GM20000 (cell line): Measurements from ENCODE around the gene PLSCR2.
"Not testable (repeated sequence)": the region's sequence is repeated elsewhere in the genome, so short reads cannot be mapped to it uniquely, and the experiment has no call there.

ENCODE experiments used
- DNase-seq: peaks from one replicate; pipeline ENCODE4 v3.0.0; 2012; ENCODE audit warnings: low spot score
- TF ChIP-seq, protein P1 (sequence below): IDR thresholded peaks from 2 replicates; pipeline ENCODE4 v1.5.1; 2012; ENCODE audit warnings: mild to moderate bottlenecking, control low read depth; ENCODE audit errors: extremely low read depth, missing control alignments

The PLSCR2 gene

DNA sequence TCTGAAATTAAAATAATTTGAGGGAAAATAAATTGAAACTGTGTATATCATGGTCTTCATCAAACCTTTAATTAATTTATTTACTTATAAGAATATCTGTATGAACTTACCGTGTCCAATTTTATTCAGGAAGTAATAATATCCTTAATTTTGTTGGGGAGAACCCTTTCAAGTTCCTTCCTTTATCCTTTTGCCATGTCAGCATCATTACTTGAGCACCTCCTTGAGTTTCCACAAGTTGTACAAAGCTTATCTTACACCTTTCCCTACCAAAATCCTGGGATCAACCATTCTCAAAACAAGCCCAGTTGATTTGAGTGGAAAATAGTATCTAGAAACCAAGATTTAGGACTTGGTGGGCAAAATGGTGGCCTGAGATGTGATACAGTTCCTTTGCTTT is 37.3 kb downstream of the PLSCR2 start:
- TF ChIP-seq, protein P1, sequence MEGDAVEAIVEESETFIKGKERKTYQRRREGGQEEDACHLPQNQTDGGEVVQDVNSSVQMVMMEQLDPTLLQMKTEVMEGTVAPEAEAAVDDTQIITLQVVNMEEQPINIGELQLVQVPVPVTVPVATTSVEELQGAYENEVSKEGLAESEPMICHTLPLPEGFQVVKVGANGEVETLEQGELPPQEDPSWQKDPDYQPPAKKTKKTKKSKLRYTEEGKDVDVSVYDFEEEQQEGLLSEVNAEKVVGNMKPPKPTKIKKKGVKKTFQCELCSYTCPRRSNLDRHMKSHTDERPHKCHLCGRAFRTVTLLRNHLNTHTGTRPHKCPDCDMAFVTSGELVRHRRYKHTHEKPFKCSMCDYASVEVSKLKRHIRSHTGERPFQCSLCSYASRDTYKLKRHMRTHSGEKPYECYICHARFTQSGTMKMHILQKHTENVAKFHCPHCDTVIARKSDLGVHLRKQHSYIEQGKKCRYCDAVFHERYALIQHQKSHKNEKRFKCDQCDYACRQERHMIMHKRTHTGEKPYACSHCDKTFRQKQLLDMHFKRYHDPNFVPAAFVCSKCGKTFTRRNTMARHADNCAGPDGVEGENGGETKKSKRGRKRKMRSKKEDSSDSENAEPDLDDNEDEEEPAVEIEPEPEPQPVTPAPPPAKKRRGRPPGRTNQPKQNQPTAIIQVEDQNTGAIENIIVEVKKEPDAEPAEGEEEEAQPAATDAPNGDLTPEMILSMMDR, result no peak
- no peak for DNase-seq

DNA sequence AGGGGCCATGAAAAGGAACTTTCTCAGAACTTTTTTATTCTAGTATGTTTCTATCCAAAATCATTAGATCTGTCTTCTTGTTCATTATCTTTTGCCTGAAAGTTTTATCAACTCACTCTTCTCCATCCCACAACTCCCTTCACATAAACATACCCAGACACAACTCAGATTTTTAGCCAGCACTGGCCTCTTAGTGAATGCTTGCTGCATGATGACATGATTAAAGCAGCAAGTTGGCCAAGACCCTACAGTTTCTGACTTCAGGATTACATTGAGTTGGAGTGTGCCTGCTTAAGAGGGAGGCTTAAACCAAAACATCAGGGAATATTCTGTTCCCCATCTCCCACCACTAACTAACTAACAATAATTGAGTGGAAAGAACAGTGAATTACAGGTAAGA is 38.1 kb downstream of the PLSCR2 start:
- TF ChIP-seq, protein P1, result no peak
- no peak for DNase-seq

- no peak for DNase-seq
- TF ChIP-seq, protein P1, result no peak
These were observed 44.0 kb downstream of the PLSCR2 start for GRCh38 chr3:146425341-146425740.

DNA sequence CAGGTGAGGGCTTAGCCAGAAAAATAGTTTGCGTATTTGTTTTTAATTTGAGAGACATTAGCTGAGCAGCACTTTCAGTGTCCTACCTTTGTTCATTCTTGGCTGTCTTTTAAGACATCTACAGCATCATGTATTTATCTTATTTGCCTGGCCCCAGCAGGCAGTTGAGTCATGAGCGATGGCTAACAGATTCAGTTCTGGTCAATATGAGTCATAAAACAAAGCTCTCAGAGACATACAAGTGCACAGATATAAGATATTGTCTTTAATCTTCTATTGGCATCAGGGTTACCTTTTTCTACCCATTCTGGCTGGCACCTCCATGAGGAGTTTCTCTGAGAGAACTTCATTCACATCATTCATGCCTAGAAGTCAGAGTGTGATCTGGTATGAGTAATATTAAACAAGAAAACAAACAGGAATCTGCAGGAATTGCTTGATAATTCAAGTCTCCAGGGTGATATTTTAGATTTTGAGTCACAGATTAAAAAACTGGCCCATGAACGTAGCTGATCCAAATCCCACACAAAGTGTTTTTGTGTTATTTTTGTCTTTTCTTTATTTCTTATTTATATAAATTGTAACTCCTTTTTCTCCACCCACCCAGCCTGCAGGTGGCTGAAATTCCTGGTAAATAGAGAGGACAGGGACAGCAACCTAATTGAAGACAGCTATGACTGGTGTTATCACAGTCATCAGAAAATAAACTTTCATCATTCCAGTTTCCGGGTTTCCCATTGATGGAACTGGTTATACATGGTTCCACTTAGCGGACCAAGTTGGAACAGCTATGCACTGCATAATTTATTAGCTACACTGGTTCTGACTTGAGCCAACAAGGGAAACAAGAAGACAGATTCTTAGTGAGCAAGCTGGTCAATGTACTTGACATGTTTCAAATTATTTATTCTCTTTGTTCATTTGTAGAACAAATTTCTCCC is 47.3 kb downstream of the PLSCR2 start:
- DNase-seq, result no peak
- TF ChIP-seq, protein P1, result no peak

DNA sequence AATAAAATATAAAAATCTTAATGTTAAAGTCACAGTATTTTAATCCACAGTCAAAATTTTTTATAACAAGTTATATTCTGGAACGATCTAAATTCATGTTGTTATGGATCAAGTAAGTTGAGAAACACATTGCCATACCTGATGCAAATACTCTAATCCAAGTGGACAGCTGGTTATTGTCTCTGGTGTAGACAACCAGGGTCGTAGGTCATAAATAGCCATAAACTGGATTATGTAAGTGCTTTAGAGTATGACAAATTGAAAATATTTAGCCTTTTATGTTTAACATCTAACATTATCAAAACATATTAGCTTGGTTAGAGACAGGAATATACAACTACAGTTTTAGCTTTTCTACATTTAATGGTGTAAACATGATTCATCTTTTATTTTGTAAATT is 53.0 kb downstream of the PLSCR2 start:
- DNase-seq, result no peak
- TF ChIP-seq, protein P1, result no peak

DNA sequence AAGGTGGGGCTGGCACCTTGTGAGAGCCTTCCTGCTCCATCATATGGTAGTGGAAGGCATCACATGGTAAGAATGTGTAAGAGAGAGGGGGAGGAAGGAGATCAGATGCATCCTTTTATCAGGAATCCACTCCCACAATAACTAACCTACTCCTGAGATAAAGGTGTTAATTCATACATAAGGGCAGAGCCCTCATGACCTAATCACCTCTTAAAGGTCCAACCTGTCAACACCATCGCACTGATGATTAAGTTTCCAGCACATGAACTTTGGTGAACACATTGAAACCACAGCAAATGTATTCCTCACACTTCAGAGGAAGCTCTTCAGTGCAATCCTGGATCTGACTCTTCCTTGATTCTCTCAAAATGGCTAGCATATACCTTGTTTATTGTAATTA is 55.4 kb downstream of the PLSCR2 start:
- no peak for DNase-seq
- TF ChIP-seq, protein P1, result no peak

- DNase-seq, result not testable (repeated sequence)
These were observed 56.6 kb downstream of the PLSCR2 start for GRCh38 chr3:146412711-146413110.

- no peak for DNase-seq
- TF ChIP-seq, protein P1, result no peak
These were observed 61.4 kb downstream of the PLSCR2 start for GRCh38 chr3:146407956-146408355.
